ACHN (cell line): ENCODE data around the gene MAP3K7CL.
A peak's percentile ranks its signal among the peaks of the same experiment; 100 is the strongest.

Experiments
- DNase-seq: peaks from one replicate; pipeline ENCODE4 v3.0.0-alpha.2; 2015
- in situ Hi-C: cut with HindIII; loops from 2 replicates; pipeline ENCODE4 v1.10.0; 2017; ENCODE audit warnings: low sequenced_read_pairs, low pct_ligation_motif_present, low pct_unique_long_range_greater_than_20kb

Gene MAP3K7CL

DNA sequence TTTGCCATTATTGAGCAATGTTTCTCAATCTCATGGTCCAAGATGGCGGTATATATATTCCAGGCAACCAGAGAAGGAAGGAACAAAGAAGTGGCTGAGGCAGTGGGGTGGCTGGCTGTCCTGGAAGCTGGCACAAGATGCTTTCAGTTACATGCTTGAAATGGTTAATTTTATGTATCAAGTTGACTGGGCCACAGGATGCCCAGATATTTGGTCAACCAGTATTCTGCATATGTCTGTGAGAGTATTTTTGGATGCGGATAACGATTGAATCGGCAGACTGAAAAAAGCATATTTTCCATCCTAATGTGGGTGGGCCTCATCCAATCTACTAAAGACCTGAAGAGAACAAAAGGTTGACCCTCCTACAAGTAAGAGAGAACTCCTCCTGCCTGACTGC lies 55.2 kb downstream of the MAP3K7CL start:
- DNase-seq = no peak
- in situ Hi-C loops = no loop called here

DNA sequence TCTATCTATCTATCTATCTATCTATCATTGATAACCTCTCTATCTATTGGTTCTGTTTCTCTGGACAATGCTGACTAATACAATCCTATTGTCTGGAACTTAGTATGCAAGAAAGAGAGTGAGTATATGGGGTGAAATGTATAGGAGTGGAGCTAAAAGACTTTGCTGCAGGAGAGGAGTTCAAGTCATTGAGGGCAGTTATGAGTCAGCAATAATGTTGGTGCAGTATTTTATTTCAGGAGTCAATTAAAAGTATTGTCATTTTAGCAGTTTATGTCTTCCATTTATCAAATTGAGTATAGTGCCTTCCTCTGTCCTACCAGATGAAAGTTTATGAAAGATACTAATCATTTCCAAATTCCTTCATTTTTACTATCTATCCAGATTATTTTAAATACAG lies 55.8 kb downstream of the MAP3K7CL start:
- DNase-seq = no peak
- in situ Hi-C loops = no loop called here

- in situ Hi-C loops = no loop called here
- peak; percentile 68 for DNase-seq
Measured at GRCh38 chr21:29187944-29188343, 57.5 kb downstream of the MAP3K7CL start.

GRCh38 chr21:29189353-29189752 lies 58.9 kb downstream of the MAP3K7CL start:
- in situ Hi-C loops = no loop called here
- DNase-seq = no peak

- DNase-seq = no peak
- in situ Hi-C loops = no loop called here
Measured at GRCh38 chr21:29190923-29191331, 60.5 kb downstream of the MAP3K7CL start.

- in situ Hi-C loops = no loop called here
- no peak for DNase-seq
Measured at GRCh38 chr21:29193072-29193471, 62.6 kb downstream of the MAP3K7CL start.

DNA sequence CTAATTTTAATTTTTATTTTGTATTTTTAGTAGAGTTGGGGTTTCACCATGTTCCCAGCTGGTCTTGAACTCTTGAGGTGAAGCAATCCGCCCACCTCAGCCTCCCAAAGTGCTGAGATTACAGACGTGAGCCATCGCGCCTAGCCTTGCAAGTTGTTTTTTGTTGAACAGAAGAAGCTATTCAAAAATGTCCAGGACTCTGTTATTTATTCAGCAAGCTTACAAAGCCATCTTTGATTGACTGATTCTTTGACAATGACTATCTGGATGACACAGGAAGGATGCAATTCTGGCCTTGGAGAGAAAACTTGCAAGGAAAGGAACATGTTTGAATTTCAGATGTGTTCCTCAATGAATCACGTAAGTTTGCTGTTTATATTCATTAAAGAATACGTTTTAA lies 63.5 kb downstream of the MAP3K7CL start:
- in situ Hi-C loops = no loop called here
- no peak for DNase-seq

- in situ Hi-C loops = no loop called here
- no peak for DNase-seq
Measured at GRCh38 chr21:29194342-29194741, 63.9 kb downstream of the MAP3K7CL start.

- in situ Hi-C loops = no loop called here
- no peak for DNase-seq
Measured at GRCh38 chr21:29194847-29195246, 64.4 kb downstream of the MAP3K7CL start.

DNA sequence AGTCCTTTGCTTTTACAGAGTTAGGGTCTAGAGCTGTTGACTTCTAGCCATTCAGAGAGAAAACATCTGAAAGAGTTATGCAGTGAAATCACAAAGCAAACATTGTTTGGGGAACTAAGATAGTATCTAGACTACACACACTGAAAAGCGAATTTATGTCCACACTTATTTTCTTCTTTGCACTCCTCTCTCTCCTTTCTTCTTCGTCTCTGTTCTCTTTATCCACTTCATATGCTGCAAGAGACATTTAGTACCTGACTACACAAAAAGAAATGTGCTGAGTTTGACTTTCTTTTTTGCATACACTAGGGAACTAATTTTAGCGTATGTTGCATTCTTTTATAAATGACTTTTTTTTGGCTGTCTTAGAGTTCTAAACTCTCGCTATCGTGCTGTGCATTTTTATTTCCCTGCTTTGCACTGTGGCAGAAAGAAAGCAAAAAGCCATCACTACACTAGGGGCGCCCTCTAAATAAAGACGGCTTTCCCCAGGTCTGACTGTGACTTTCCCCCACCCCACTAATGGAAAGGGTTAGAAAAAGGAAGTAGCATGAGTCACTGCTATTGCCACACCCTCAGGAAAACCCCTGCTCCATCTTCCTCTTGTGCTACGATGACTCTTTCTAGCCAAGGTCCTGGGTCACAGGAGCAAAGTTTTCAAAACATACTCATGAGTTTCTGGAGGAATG lies 65.7 kb downstream of the MAP3K7CL start:
- in situ Hi-C loops = no loop called here
- DNase-seq = peak; percentile 90

GRCh38 chr21:29196670-29197191 lies 66.3 kb downstream of the MAP3K7CL start:
- in situ Hi-C loops = no loop called here
- no peak for DNase-seq

DNA sequence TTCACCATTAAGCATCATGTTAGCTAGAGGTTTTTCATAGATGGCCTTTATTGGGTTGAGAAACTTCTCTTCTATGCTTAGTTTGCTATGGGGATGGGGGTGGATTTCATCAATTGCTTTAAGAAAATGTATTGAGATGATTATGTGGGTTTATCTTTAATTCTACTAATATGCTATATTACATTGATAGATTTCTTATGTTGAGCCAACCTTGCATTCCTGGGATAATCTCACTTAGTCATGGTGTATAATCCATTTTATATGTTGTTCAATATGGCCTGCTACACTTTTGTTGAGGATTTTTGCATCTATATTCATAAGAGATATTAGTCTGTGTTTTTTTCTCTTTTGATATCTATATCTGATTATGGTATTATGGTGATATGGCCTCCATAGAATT lies 70.7 kb downstream of the MAP3K7CL start:
- in situ Hi-C loops = no loop called here
- no peak for DNase-seq

GRCh38 chr21:29205009-29205408 lies 74.6 kb downstream of the MAP3K7CL start:
- DNase-seq = no peak

GRCh38 chr21:29205988-29206387 lies 75.5 kb downstream of the MAP3K7CL start:
- no peak for DNase-seq
- in situ Hi-C loops = no loop called here

More at GRCh38 chr21:29205009-29205408, 74.6 kb downstream of the MAP3K7CL start:
- in situ Hi-C loops = no loop called here

GRCh38 chr21:29206445-29206844 lies 76.0 kb downstream of the MAP3K7CL start:
- DNase-seq = no peak
- in situ Hi-C loops = no loop called here

GRCh38 chr21:29207201-29207600 lies 76.8 kb downstream of the MAP3K7CL start:
- in situ Hi-C loops = no loop called here
- DNase-seq = no peak

DNA sequence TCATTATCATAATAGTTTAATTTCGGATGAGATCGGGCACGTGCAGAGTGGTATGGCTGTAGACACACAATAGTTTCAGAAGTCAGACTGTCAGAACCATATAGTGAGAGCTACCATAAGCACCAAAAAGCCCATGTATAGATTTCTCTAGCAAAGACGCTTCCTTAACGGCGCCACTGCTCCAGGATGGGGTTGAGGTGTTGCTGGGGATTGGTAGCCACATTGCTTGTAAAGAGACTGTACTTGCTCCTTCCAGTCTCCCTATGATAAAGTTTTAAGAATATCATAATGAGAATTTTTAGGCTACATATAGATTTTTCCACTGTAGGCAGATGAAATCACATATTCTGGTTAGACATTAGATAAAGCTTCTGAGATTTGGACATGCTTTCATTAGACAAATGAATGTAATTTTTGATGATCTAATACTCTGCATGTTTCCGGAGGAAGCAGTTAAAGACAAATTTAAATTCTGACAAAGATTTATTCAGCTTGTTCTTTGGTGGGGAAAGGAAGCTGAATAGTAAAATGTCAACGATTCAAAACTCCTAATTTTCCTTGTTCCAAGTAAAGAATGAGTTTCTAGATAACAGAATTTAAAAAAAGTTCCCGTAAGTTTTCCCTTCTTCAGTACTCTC lies 77.7 kb downstream of the MAP3K7CL start:
- no peak for DNase-seq
- in situ Hi-C loops = no loop called here

DNA sequence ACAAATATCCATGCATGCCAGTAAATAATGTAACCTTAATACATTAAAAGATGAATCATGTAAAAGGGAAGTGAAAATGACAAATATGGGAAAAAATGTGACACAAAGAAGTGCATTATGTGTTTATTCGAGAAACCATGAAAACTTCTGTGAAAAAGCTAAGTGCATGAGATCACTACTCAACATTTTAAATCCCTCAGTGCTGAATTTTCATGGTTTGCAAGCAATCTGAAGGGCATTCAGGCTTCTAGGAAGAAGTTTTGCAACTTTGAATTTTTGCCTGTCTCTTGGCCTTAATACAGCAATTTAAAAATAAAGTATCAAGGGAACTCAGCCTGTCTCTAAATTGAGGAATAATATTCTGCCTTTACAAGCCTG lies 78.2 kb downstream of the MAP3K7CL start:
- in situ Hi-C loops = no loop called here
- no peak for DNase-seq

GRCh38 chr21:29209696-29210095 lies 79.3 kb downstream of the MAP3K7CL start:
- in situ Hi-C loops = no loop called here
- no peak for DNase-seq

GRCh38 chr21:29211205-29211604 lies 80.8 kb downstream of the MAP3K7CL start:
- no peak for DNase-seq

More at GRCh38 chr21:29211205-29211604, 80.8 kb downstream of the MAP3K7CL start:
- in situ Hi-C loops = no loop called here
